Stimulated activated CD4-positive, alpha-beta T cell treated with anti-CD3 and anti-CD28 coated beads, Interleukin-2, amount 100 ng/mL, for 48 hours (primary cell): ENCODE results near the gene RNASE2.
"Not testable (repeated sequence)": the region's sequence is repeated elsewhere in the genome, so short reads cannot be mapped to it uniquely, and the experiment has no call there.

ENCODE experiments used
- DNase-seq, 2 donors: peaks; one replicate each; pipeline ENCODE4 v3.0.0-alpha.2; 2020

RNASE2 gene

GRCh38 chr14:20982646-20983369 lies 27.5 kb downstream of the RNASE2 start:
- no peak for DNase-seq

- not testable (repeated sequence) for DNase-seq
Measured at GRCh38 chr14:20985650-20986049, 30.4 kb downstream of the RNASE2 start.

- no peak for DNase-seq
Measured at GRCh38 chr14:20986811-20987210, 31.5 kb downstream of the RNASE2 start.

GRCh38 chr14:20988717-20989470 lies 33.6 kb downstream of the RNASE2 start:
- no peak for DNase-seq

GRCh38 chr14:20989471-20989786 lies 34.1 kb downstream of the RNASE2 start:
- no peak for DNase-seq

GRCh38 chr14:20989787-20990600 lies 34.7 kb downstream of the RNASE2 start, which contains the start of gene METTL17:
Gene METTL17, plus strand, starts transcription at chr14:20989980. Its CDS starts 23 bp downstream, at chr14:20990003.
- DNase-seq: peak; percentile 76 to 83

GRCh38 chr14:20996521-20996920 lies 41.2 kb downstream of the RNASE2 start:
- DNase-seq: no peak

GRCh38 chr14:20997115-20997514 lies 41.8 kb downstream of the RNASE2 start:
- no peak for DNase-seq

GRCh38 chr14:20997564-20997963 lies 42.3 kb downstream of the RNASE2 start:
- no peak for DNase-seq

GRCh38 chr14:20998139-20998538 lies 42.9 kb downstream of the RNASE2 start:
- DNase-seq: no peak

- DNase-seq: no peak
Measured at GRCh38 chr14:20998674-20999366, 43.5 kb downstream of the RNASE2 start, which contains the start of gene SLC39A2. Gene SLC39A2, plus strand, starts transcription at chr14:20999293. Its CDS starts 154 bp downstream, at chr14:20999447.

GRCh38 chr14:20999591-20999990 lies 44.3 kb downstream of the RNASE2 start:
- DNase-seq: no peak

GRCh38 chr14:21001218-21001617 lies 45.9 kb downstream of the RNASE2 start:
- DNase-seq: no peak

- no peak for DNase-seq
Measured at GRCh38 chr14:21003788-21004346, 48.6 kb downstream of the RNASE2 start.
